HG02798 (cell line): ENCODE measurements around the gene GNAZ.

Experiments used
- ATAC-seq: cut with Tn5 transposase; IDR thresholded peaks from one replicate; pipeline ENCODE4 v1.9.1; 2021; ENCODE audit warnings: mild to moderate bottlenecking; ENCODE audit not compliant: unreplicated experiment, poor library complexity

Gene GNAZ

GRCh38 chr22:23166841-23167616, 96.7 kb downstream of the GNAZ start:
- ATAC-seq, result no peak

- ATAC-seq, result no peak
Measured at GRCh38 chr22:23168391-23169042, 98.2 kb downstream of the GNAZ start.

- ATAC-seq, result no peak
Measured at GRCh38 chr22:23169043-23169406, 98.7 kb downstream of the GNAZ start.
